ENCODE measurements around the gene TRERF1.

TRERF1 gene

DNA sequence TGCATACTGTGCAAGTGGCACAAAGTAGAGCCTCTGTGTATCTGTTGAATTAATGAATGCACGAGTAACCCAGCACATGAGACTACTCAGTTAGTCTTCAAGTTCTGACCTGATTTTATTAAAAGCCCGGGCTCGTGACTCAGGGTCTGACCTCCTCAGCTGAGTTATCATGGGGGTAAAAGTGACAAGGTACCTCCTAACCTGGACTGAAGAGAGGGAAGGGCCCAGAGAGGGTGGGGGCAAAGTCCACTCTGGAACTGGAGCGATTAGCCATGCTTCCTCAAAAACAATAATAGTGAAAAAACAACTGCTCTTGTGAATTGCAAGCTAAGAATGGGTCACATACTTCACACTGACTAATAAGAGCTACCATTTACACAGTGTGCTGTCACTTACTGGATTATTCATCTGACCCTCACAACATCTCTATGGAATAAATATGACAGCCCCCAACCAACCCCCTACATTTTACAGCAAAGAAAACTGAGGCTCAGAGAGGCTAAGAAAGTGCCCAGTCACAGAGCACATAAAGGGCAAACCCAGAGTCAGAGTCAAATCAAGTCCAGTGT, 26.7 kb downstream of the TRERF1 start:
- no peak for DNase-seq

DNA sequence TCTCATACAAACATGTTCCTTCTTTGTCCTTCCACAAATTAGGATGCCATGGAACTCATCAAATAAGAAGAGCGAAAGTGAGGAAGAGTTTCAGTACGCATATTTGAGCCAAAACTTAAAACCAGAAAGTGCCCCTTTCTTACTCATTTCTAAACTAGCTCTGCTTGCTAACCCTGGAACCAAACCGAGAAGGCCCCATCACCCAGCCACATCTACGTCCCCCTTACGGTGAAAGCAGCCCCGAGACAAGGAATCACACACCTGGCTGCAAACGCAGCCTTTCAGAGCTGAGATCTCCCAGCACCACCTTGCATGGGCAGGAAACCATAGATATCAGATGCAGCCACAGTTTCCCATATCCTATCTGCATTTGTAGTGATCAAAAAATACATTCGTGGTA, 28.5 kb downstream of the TRERF1 start:
- DNase-seq: no peak

DNA sequence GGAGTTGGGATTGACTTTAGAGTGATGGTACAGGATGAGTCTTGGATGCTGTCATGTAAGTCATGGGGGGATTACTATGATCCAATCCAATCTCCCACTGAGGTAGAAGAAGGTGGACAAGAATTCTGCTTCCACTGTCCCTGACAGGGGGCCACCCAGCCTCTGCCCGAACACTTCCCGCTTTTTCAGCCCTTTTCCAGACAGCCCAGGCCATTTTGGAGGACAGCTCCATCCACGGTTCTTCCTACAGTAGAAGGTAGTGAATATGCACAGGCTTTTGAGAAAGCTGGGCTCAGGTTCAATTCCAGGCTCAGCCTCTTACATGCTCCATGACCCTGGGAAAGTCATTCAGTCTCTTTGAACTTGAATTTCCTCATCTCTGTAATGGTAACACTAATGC, 31.0 kb downstream of the TRERF1 start:
- no peak for DNase-seq

DNA sequence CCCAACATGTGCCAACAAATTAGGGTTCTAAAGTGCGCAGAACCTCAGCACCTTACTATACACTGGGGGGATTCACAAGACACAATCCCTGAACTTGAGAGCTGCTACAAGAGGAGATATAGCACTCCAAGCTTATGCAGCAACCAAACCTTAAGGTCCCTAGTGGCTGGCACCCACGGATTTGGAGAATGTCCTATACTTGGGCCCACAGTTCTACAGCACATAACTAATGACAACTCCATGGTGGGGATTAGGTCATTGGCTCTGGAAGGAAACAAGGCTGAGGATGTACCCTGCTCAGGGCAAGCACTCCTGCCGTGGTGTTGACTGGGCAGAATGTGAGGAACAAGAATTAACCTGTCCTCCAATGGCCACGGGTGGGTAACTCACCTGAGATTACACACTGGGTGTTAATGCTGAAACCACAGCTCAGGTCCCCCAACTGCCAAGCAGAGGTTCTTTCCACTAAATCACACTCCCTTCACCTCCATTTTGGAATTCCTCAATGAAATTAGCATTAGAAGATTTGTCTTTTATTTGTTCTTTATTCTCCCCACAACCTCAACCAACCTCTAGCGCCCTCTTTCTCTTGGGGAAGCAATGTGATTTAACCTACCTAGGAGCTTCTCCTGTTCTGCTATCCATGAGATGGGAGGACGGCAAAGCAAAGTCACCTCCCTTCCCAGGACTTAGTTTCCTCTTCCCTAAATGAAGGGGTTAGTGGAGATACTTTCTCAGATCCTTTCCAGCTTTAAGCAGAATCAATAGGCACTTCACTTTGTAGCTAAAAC, 32.0 kb downstream of the TRERF1 start:
- no peak for DNase-seq

DNA sequence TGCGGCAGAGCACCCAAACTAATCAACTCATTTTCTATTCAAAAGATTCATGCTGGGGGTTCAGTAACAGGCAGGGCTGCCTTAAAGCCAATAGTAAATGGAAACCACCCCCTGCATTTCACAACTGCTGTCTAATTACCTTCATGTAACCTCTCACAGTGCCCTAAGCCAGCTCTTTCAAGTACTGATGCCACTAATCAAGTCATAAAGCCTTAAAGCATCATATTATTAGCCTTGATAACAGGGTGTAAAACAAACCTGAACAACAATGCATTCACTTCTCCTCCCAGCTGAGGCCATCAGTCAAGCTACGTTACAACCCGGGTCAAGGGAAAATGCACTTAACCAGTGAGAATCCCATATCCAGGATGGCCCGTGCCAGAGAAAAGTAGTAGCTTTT, 33.0 kb downstream of the TRERF1 start:
- no peak for DNase-seq

DNA sequence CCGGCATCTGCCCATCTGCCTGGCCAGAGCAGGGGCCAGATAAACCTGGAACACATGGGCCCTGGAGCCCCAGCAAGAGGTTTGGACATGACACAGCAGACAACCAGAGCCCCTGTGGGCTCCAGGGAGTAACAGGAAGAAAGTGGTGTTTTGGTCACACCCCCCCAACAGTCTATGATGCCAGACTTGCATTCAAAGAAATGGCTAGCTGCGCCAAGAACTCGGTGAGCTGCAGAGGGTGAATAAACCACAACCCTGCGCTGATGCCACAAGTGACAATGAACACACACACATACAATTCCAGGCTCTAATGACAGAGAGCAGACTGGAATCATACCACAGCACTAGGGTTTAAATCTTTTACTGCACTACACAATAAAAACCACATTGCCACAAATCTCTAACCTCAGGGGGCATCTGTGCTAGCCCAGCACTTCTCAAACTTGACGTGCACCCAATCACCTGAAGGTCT, 34.0 kb downstream of the TRERF1 start:
- DNase-seq: no peak

DNA sequence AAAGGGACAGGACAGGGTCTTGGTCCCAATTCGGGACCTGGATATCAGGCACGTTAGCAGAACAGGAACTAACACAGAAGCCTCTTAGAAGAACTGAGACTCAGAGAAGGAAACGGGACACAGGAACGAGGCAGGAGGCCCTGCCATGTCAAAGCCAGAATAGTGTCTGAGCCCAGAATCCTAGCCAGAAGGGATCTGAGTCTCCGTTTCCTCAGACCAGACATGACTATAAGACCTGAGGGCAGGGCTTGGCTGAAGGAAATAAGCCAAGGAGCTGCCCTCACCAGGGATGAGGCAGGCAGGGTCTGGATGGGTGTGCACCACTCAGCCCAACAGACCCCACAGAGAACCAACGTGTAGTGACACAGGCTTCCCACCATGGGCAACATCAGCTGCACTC, 40.3 kb downstream of the TRERF1 start:
- DNase-seq: no peak

DNA sequence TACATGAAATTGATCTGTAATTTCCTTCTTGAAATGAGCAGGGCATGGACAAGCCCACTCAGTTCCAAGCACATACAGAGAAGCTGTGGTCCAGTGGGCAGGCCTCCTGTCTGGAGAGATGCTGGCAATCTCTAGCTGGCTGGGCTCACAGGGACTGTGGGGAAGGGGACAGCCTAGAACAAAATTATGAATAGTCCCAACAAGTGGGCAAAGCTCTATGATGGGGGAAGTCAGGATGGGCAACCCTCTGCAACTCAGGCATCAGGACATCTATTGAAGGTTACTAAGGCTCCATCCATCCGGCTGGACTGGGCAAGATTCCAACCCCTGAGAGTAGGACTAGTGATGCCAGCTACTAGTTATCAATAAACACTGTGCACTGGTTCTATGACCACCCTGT, 40.9 kb downstream of the TRERF1 start:
- DNase-seq: no peak

DNA sequence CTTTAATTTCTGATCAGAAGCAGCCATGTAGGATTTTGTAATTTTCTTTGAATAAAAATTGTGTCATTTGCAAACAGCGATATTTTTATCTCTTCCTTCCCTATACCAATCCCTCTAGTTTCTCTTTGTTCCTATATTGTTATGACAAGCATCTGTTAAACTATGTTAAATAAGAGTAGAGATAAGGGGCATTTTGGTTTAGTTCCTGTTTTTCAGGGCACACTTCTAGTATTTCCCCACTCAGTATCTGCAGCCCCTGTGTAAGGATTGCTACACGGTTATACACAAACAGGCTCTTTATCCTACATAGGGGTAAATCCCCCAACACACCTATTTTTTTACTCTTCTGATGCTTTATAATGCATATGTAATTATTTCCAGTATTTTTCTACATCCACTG, 42.1 kb downstream of the TRERF1 start:
- no peak for DNase-seq

DNA sequence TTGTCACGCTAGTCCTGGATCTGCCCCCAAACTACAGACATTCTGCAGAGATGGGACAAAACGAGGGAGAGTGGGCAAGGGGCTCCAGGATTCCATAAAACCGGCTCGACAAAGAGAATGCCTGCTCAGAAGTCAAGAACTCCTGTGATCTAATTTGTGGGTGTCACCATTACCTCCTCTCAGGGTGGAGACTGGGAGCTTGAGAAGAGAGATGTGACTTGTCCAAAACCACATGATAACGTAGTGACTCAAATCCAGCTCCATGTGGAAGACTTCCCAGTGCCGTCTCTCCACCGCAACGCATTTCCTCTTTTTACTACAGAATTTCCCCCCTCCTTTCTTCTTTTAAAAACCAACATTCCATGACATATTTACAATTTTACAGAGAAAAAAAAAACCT, 44.3 kb downstream of the TRERF1 start:
- no peak for DNase-seq

DNA sequence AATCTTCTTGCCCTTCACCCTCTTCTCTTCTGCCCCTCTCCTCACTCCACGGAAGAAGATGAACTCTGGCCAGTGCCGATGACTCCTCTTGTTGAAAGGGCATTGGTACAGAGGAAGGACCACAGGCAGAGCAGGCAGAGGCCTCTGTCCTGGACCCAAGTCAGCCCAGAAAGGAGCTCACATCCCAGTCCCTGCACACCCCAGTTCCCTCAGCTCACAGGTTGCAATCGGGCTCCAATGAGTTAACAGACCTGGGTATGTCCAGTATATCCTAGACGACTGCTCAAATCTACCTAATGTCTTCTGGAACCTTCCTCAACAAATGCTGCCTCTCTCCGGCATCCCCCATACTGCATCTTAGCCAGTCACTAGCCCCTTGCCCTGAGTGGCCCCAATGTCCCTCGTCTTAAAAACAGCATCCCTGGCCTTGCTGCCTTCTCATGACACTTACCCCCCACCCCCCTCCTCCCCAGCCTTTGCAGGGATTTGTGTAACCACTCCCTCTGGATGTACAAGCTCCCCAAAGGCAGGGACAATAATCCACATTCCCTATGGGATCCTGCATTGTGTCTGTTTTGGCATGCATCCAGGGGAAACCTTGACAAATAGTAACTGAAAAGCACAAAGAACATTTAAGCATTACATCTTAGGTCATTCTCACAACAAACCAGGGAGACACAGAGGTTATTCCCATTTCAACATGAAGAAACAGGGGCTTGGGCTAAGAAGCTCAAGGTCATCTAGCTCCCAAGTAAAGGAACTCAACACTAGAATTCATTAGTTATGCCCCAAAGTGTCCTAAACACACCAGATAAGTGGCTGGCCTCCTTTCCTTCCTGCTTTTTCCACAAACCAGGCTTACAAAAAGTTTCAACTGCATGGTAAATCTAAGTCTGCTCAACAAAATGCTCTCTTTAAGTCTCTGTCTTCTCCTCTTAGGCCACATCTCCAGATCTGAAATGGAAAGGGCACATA, 45.1 kb downstream of the TRERF1 start:
- no peak for DNase-seq

DNA sequence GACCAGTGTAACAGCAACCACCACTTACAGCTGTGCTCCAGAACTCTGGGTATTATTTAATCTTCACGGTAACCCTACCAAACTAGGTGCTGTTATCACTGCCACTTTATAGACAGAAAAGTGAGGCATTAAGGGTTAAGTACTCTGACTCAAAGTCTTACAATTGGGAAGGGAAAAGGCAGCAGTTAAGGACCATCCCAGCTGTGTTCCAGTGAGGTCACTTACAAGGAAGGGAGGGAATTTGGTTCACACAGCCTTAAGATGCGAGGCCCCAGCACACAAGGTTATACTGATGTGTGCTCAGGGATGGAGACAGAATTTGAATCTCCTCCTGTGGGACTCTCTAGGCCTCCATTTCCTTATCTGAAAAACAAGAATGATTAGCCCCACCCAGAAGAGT, 46.7 kb downstream of the TRERF1 start:
- no peak for DNase-seq

DNA sequence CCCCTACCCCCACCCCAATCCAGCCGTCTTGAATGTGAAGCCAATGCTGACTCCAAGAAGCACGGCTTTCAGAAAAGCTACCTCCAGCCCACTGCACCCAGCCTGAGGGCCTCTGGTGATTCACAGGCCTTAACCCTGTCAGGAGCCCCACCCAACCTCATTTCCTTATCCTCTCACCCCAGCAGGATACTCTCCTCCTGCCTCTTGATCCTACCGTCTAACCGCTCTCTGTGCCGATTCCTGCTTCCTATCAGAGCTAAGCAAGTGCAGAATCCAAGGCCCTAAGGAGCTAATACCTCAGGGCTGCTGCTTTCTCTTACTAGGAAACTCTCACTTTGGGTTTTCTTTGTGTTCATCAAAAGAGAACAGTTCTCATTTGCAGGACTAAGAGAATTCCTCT, 47.2 kb downstream of the TRERF1 start:
- DNase-seq: no peak

DNA sequence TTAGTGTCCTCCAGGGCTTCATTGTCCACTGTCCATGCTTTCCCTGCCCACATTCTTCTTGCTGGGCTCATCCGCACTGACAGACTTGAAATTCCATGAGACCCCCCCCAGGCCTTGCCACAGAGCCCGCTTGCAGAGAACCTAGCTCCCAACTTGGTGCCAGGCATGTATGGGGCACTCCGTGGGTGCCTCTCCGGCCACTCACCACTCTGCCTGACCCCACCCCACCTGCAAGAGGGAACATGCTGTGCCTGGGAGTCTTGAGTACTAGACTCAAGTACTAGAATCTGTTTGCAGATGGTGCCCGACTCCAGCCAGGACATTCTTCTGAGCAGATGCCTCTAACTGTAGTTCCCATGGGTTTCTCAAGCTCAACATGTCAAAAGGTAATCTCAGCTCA, 47.9 kb downstream of the TRERF1 start:
- no peak for DNase-seq

DNA sequence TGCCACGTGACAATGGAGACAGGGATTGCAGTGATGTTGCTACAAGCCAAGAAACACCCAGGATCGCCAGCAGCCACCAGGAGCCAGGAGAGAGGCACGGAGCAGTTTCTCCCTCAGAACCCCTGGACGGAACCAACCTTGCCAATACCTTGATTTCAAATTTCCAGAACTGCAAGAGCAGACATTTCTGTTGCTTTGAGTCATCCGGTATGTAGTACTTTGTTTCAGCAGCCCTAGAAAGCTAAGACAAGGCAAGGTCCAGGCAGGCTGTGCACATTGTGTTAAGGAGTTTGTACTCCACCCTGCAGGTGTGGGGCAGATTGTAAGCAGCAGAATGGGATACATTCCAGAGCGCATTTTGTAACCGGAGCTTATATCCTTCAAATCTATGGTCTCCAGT, 48.3 kb downstream of the TRERF1 start:
- no peak for DNase-seq

DNA sequence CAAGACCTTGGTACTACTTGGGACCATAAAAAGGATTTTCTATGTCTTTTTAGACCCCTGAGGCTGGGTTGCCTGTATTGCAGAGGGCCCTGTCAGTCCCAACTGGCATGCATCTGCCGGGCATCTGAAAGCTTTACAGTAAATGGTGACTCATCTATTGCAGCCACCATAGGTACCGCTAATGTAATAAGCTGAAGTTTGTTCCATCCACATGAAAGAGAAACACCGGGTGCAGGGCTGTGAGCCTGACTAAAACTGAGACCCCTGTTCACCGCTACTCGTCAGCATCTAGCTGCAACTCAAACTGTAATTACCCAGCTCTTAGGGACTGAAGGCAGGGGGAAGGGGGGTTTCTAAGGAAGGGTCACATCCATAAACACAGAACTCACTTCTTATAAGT, 49.5 kb downstream of the TRERF1 start:
- no peak for DNase-seq

DNA sequence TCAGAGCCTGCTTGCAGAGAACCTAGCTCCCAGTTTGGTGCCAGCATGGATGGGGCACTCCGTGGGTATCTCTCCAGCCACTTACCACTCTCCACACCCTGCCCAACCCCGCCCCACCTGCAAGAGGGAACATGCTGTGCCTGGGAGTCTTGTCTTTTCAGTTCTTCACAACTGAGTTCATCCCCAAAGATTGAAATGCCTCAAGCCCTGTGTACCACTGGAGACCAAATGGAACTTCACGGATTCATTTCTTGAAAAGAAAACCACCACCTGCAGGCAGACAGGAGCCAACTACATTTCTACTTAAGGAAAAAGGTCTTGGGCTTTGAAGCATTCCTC, 50.1 kb downstream of the TRERF1 start:
- DNase-seq: no peak

DNA sequence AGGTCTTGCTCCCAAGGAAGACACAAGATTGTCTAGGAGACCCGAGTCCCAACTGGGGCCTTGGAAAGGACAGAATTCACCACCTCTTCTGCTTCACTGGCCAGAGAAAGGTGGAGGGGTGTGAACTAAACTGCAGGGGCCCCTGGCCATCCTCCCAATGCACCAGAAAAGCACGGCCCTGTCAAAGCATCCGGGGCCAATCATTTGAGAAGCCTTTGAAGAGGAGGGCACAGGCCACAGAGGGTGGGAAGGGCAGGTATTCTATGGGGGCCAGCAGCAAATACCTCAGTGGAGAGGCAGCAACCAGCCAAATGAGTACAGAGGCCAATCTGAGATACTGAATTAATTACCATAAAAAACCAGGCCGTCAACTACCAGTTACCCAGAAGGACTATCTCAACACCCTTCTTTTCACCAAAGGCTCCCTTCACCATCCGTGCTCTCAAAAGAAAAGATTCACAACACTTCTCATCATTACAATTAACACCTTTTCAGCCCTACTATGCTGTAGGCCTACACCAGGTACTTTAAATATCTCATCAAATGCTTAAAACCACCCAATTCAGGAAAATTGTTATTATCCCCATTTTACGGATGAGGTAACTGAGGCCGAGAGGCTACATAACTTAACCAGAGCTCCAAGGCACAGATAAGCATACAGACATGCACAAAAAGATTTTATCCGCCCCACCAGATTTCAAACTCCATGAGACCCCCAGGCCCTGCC, 50.7 kb downstream of the TRERF1 start:
- DNase-seq: no peak

DNA sequence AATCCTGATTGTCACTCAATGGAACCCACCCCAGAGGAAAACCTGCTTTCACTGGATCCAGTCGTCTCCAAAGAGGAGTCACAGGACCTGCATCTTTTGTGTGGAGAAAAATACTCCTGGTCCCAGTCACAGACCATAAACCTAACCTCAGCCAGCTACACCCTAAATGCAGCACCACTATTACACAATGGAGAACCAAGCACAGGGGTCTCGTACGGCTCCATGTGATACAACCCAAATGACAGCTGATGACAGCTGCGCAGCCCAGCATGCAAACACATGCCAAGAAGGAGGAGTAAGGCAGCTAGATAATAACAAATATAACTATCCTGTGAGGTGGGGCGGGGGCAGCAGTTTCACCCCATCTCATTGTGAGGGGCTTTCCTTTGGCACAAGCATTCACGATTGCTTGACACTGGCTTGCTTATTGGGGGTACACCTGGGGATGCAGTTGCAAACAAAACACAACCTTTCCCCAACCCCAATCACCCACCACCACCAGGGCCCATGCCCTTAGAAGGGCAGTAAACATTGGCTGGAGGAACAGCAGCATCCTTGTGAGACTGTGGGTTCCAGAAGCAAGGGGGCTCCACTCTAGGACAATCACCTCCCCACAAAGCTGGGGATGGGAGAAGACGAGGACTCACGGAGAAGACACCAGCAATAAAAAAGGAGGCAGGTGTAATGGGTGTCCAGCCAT, 51.5 kb downstream of the TRERF1 start:
- DNase-seq: no peak

DNA sequence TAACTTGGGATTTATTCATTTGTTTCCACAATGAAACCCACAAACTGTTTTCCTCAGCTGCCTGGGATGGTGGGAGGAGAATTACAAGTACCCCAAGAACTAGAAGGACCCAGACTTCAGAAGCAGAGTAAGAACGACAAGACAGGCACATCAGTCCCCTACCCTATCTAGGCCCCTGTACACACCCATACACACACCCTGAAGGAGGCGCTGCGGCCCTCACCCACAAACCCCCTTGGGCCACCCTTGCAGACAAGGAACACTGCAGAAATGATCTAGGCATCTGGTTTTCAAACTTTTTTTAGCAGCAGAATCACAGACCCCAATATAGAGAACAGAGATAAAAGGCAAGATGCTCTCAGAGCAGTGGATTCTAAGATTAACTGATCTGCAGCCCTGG, 55.0 kb downstream of the TRERF1 start:
- no peak for DNase-seq

DNA sequence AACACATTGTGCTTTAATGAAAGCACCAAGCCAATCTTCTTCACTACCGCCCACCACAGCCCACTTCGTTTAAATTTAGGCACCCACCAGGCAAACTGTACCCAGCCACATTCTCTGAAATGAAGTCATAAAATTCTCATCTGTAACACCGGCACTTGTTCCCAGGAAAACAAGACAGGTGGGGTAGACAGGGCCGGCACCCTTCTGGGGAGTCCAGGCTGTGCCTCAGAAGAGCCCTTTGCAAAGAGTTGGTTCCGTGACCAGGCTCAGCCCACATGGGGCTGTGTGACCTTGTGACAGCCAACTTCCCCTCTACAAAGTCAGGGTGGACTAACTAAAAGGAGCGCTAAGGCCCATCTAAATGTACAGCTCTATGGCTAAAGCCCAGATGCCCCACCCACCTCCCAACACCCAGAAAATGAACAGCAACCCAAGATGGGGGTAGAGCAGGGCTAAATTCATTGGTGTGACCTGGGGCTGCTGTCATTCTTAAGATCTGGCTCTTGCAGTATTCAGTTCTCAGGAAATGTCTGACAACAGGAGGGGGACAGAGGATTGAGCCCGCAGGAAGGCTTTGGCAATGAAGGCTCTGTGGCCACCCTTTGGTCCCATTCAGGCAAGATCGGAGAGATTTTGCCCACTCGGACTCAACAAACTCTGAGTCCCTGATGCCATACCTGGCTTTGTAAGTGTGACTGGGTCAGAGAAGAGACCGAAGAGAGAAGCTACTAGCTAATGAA, 56.7 kb downstream of the TRERF1 start:
- no peak for DNase-seq

DNA sequence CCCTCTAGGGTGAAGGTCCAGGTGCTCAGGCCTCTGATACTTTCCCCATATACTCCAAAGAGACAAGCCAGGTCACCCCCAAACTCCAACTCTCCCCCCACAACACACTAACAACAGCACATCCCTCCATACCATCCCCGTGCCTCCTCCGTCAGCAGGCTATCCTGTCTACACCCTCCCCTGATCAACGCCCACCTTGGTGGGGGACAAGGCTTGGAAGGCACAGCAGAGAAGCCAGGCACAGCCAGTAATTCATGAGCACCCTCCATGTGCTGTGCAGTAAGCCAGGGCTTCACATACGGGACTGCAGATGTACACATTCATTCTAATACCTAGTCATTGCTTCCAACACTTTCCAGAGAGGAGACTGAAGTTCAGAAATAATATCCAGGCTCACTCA, 57.6 kb downstream of the TRERF1 start:
- DNase-seq: no peak

All from NCI-H1048 (cell line).